K562 (cell line): ENCODE results near the gene PNPO. TPM values are rescaled to one million over a fixed set of nuclear protein-coding genes. Genes with fewer than 3 reads are reported as not detected.
A peak's percentile ranks its signal among the peaks of the same experiment; 100 is the strongest.

Experiments used
- ATAC-seq: fragments of 200-7000 bp; cut with Tn5 transposase; 3 replicates; pipeline ENCODE4 v1.9.1; 2020; ENCODE audit warnings: moderate library complexity
- BruUV-seq: library from RNA; stranded (reverse); fragments of 400-500 nt; replicated peaks from 2 replicates; lab custom pipeline; 2021; lab: Mats Ljungman, UMichigan
- CTCF ChIA-PET: fragments of 300-600 bp; formaldehyde crosslinking; extraction: SDS; loops from one replicate; lab custom pipeline; 2021; ENCODE audit warnings: low intra/inter-chr PET ratio; lab: Yijun Ruan, JAX
- POLR2A ChIA-PET: fragments of 300-600, 350-650 bp; sonication (Branson Sonifier 250); formaldehyde crosslinking; extraction: SDS; loops from one replicate; lab custom pipeline; 2021; ENCODE audit warnings: antibody characterized with exemption, inconsistent platforms; lab: Yijun Ruan, JAX
- DNase-seq, 4 experiments: peaks; one replicate each; pipeline versions ENCODE4 v3.0.0 to v3.0.0-alpha.2; 2011 to 2018; ENCODE audit warnings: low spot score in 3 of 4, mixed read lengths in 3 of 4; ENCODE audit errors: extremely low read depth in 1 of 4
- FAIRE-seq: peaks from 2 replicates; lab custom pipeline; 2011; peaks lifted over from hg19 to GRCh38; lab: Jason Lieb, UNC
- H2AFZ ChIP-seq: 2 replicates; pipeline ENCODE4 v1.6.0; 2011; ENCODE audit warnings: low read depth, low read length, control low read depth, inconsistent platforms
- H3K27ac ChIP-seq: fragments of 200-600 bp; 3 replicates; pipeline ENCODE4 v1.8.0; 2011; ENCODE audit warnings: low read depth, mild to moderate bottlenecking, control low read depth, inconsistent platforms, low read length, moderate library complexity, mixed read lengths; ENCODE audit errors: extremely low read depth
- H3K27me3 ChIP-seq, 2 experiments: fragments of 300-600 bp in 1 of 2; 2 replicates in 1 of 2; 3 replicates in 1 of 2; pipeline versions ENCODE4 v1.6.0 to v1.8.0; 2011; ENCODE audit warnings: inconsistent platforms in 2 of 2, low read length in 2 of 2, mild to moderate bottlenecking in 1 of 2, mixed read lengths in 1 of 2, moderate library complexity in 1 of 2; ENCODE audit not compliant: control insufficient read depth in 2 of 2, insufficient read depth in 2 of 2
- H3K36me3 ChIP-seq: fragments of 300-600 bp; 3 replicates; pipeline ENCODE4 v1.8.0; 2011; ENCODE audit warnings: mild to moderate bottlenecking, low read length, inconsistent platforms; ENCODE audit not compliant: control insufficient read depth, insufficient read depth
- H3K4me1 ChIP-seq, 2 experiments: fragments of 200-600 bp in 1 of 2; replicated peaks in 1 of 2; 2 replicates in 1 of 2; 3 replicates in 1 of 2; pipeline versions ENCODE4 v1.5.1 to v1.8.0; 2011; ENCODE audit warnings: inconsistent platforms in 2 of 2, low read length in 2 of 2, mild to moderate bottlenecking in 1 of 2, mixed read lengths in 1 of 2, moderate library complexity in 1 of 2; ENCODE audit not compliant: control insufficient read depth in 2 of 2, insufficient read depth in 2 of 2
- H3K4me2 ChIP-seq: 2 replicates; pipeline ENCODE4 v1.6.1; 2011; ENCODE audit warnings: low read length, control low read depth, inconsistent platforms, mixed read lengths; ENCODE audit not compliant: insufficient read depth
- H3K4me3 ChIP-seq: fragments of 200-600 bp; sonication (generic), shearing (Covaris generic); 2 replicates; pipeline ENCODE4 v1.5.1; 2016; ENCODE audit warnings: control low read depth, inconsistent platforms
- H3K79me2 ChIP-seq: fragments of 200-600 bp; 3 replicates; pipeline ENCODE4 v1.8.0; 2011; ENCODE audit warnings: low read length, inconsistent platforms; ENCODE audit not compliant: control insufficient read depth, insufficient read depth
- H3K9ac ChIP-seq, 2 experiments: 2 replicates each; pipeline versions ENCODE4 v1.6.0 to v1.6.1; 2011; ENCODE audit warnings: low read depth in 2 of 2, low read length in 2 of 2, control low read depth in 1 of 2, inconsistent platforms in 1 of 2, mild to moderate bottlenecking in 1 of 2, mixed read lengths in 1 of 2; ENCODE audit not compliant: insufficient read depth in 1 of 2
- H3K9me1 ChIP-seq: one replicate; pipeline ENCODE4 v1.6.0; 2011; ENCODE audit warnings: inconsistent platforms, mild to moderate bottlenecking, low read length, moderate library complexity; ENCODE audit not compliant: control insufficient read depth, insufficient read depth
- H3K9me3 ChIP-seq: replicated peaks from 2 replicates; pipeline ENCODE4 v1.5.1; 2011; ENCODE audit warnings: low read depth, low read length, inconsistent platforms; ENCODE audit not compliant: control insufficient read depth, insufficient read depth
- H4K20me1 ChIP-seq: replicated peaks from 2 replicates; pipeline ENCODE4 v1.6.1; 2011; ENCODE audit warnings: low read length, inconsistent platforms, mixed read lengths; ENCODE audit not compliant: control insufficient read depth, insufficient read depth
- GABPB1 ChIP-seq: sonication (generic); formaldehyde crosslinking; IDR thresholded peaks from 2 replicates; pipeline ENCODE4 v1.8.0; 2022; ENCODE audit warnings: mild to moderate bottlenecking, missing genetic modification reagents
- KDM5B ChIP-seq: fragments of 200-600 bp; sonication (generic); IDR thresholded peaks from 2 replicates; pipeline ENCODE4 v1.6.1; 2012; ENCODE audit warnings: low read depth, mild to moderate bottlenecking, moderate library complexity, low read length, control low read depth, inconsistent platforms; ENCODE audit not compliant: insufficient replicate concordance
- MTF1 ChIP-seq: fragments of 250-450 bp; sonication (Bioruptor Pico); IDR thresholded peaks from 2 replicates; pipeline ENCODE4 v1.9.0; 2021; ENCODE audit warnings: moderate library complexity, mild to moderate bottlenecking, inconsistent platforms, borderline replicate concordance
- ZNF121 ChIP-seq: sonication (generic); formaldehyde crosslinking; conservative IDR thresholded peaks from 2 replicates; pipeline ENCODE4 v1.8.0; 2022; ENCODE audit warnings: missing genetic modification reagents
- ZNF24 ChIP-seq: fragments of 450-650 bp; IDR thresholded peaks from 2 replicates; pipeline ENCODE4 v1.6.1; 2016
- WGBS: fragments of 100-300 bp; shearing (Covaris generic); methylation state at CpG from one replicate; pipeline ENCODE4 v1.1.6; 2016; ENCODE audit warnings: low coverage, mixed read lengths; ENCODE audit not compliant: insufficient coverage; ENCODE audit errors: missing lambda C conversion rate; 5-methylcytosine and 5-hydroxymethylcytosine counted together
- in situ Hi-C: fragments of 300-500 bp; cut with MboI; formaldehyde crosslinking; loops from 4 replicates; pipeline ENCODE4 v1.15.0; 2018; ENCODE audit warnings: inconsistent platforms, mixed read lengths
- intact Hi-C: fragments of 100-400 bp; cut with micrococcal nuclease; formaldehyde crosslinking; loops from 2 replicates; pipeline ENCODE4 v1.14.2; 2022
- polyA plus RNA-seq, 8 experiments: library from polyadenylated mRNA; depleted of rRNA in 4 of 8; stranded (reverse) in 5 of 8; unstranded in 3 of 8; fragments of >200 nt; fragmentation: Nextera tagmentation in 2 of 8; fragmentation: Illumina TruSeq in 1 of 8; extraction: Ambion mirVana in 2 of 8; extraction: Trizol in 1 of 8; gene quantifications; 2 replicates each; pipeline versions ENCODE4 v1.2.1 to v1.2.3, GENCODE V29; 2011 to 2014; ENCODE audit warnings: inconsistent platforms in 1 of 8, missing spikeins in 1 of 8
- total RNA-seq, 7 experiments: library from RNA; depleted of rRNA in 6 of 7; stranded (reverse); fragments of >200 nt in 6 of 7; fragmentation: Illumina TruSeq in 2 of 7; extraction: Trizol in 2 of 7; gene quantifications; 2 replicates each; pipeline versions ENCODE4 v1.2.1 to v1.2.3, GENCODE V29; 2011 to 2021; ENCODE audit warnings: low replicate concordance in 1 of 7

The PNPO gene
- total and polyA plus RNA-seq, 9 of the 15 experiments (the other 6 are each of a cell fraction or from before 2014, with no cell fraction given): 16.6 to 39.0 (median 27.4) TPM

DNA sequence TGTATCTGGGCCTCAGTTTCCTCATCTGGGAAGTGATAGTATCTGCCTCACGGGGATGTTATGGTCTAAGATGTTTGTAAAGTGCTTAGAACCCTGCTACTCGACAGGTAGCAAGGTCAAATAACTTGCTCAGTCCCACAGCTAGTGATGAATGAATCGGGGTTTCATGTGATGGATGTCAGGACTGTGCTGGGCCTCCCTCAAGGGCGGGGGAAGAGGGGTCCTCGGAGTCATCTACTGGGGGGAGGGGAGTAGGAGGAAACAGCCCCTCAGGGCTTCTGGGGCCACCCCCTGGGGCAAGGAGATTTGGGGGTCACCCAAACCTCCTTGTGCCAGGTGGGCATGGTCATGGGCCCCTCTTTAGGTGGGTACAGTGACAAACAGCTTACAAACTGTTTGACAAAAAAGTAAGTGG, 732 bp downstream of the PNPO start:
- Histone ChIP-seq H3K36me3 (peaks cover 41% of the 10 kb centered on the region), H3K4me1 (peaks cover 25% of the 10 kb centered on the region in 2 experiments; a peak in 4 of 5 replicates), H3K27ac (peak overlapping the region; percentile 84), H3K79me2 (peaks cover 25% of the 10 kb centered on the region), H4K20me1 (no peaks in the 10 kb centered on the region), H3K9ac (peak overlapping the region; percentile 85 to 94), H2AFZ (peak overlapping the region; percentile 75), H3K4me3 (peak overlapping the region; percentile 62)
- no TSS peak for BruUV-seq
- peak; percentile 59 for FAIRE-seq
- CTCF ChIA-PET: no interaction called here
- no peak for TF ChIP-seq ZNF24
- 0 out of 2 replicates have a peak, but pooled peaks have one; percentile 5 for TF ChIP-seq GABPB1
- peak; percentile 15 for TF ChIP-seq KDM5B
- TF ChIP-seq, all 486 proteins: peak for 2
- H3K9me3 ChIP-seq: no peaks in the 10 kb centered on the region
- no peaks in the 10 kb centered on the region for H3K9me1 ChIP-seq
- ATAC-seq: no peak
- no peaks in the 10 kb centered on the region for H3K27me3 ChIP-seq
- WGBS: 5% methylated on average over 5 of the region's 5 CpGs
- in situ Hi-C loops (no loop called here), intact Hi-C loops (no loop called here)
- POLR2A ChIA-PET: interaction anchor here (1.0 to 2.0 kb wide), 7 partner anchors 9 to 77 kb away, joined by 3 to 12 read pairs (median 6); partner anchors contain the start of genes CDK5RAP3 and SP2
- peak in 2 of 4 experiments; percentile 33 to 40 for DNase-seq
- peak overlapping the region; percentile 94 for H3K4me2 ChIP-seq

DNA sequence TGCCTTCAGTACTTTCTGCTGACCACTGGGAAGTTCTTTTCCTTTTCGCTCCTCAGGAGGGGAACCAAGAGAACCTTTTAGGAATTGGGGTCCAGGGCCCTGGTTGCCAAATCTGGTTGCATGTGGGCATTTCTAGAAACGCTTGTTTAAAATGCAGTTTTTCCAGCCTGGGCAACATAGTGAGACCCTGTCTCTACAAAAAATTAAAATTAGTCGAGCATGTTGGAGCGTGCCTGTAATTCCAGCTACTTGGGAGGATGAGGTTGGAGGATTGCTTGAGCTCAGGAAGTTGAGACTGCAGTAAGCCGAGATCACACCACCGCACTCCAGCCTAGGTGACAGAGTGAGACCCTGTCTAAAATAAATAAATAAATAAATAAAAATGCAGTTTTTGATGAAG, 1.2 kb downstream of the PNPO start:
- in situ Hi-C loops (no loop called here), intact Hi-C loops (no loop called here)
- H3K27ac ChIP-seq: peak overlapping the region; percentile 84
- peaks cover 43% of the 10 kb centered on the region for H3K36me3 ChIP-seq
- H3K79me2 ChIP-seq: peaks cover 25% of the 10 kb centered on the region
- 60% methylated on average over 5 of the region's 6 CpGs for WGBS
- peak overlapping the region; percentile 94 for H3K4me2 ChIP-seq
- H2AFZ ChIP-seq: no peak overlapping the region
- H3K9me1 ChIP-seq: no peaks in the 10 kb centered on the region
- peak overlapping the region; percentile 85 to 94; a peak in 3 of 4 replicates for H3K9ac ChIP-seq
- no peaks in the 10 kb centered on the region for H4K20me1 ChIP-seq
- H3K4me1 ChIP-seq: peaks cover 21 to 26% of the 10 kb centered on the region in 2 experiments; a peak in 4 of 5 replicates
- CTCF ChIA-PET: no interaction called here
- no peak for ATAC-seq
- no peak for DNase-seq
- H3K9me3 ChIP-seq: no peaks in the 10 kb centered on the region
- POLR2A ChIA-PET: interaction anchor here (1.0 to 2.0 kb wide), 4 partner anchors 8 to 76 kb away, joined by 3 to 12 read pairs (median 4); partner anchors contain the start of gene CDK5RAP3
- no peaks in the 10 kb centered on the region for H3K27me3 ChIP-seq
- TF ChIP-seq MTF1: no peak
- TF ChIP-seq ZNF121 (CRISPR knock-in tag): peak; percentile 68
- H3K4me3 ChIP-seq: peak overlapping the region; percentile 62
- no peak for FAIRE-seq
- no TSS peak for BruUV-seq
